Sigmoid colon (tissue), 7 donors: ENCODE measurements around the gene RRAD. TPM values are rescaled to one million over a fixed set of nuclear protein-coding genes. Genes with fewer than 3 reads are reported as not detected.
"Not testable (repeated sequence)": the region's sequence is repeated elsewhere in the genome, so short reads cannot be mapped to it uniquely, and the experiment has no call there.

Experiments used
- DNase-seq: peaks from one replicate; pipeline ENCODE4 v3.0.0-alpha.2; 2019
- H3K27ac ChIP-seq, 4 donors: fragments of 200-600 bp; sonication (generic); one replicate each; pipeline ENCODE4 v1.5.1; 2016 to 2019; ENCODE audit warnings: mild to moderate bottlenecking in 1 of 4
- H3K27me3 ChIP-seq, 3 donors: fragments of 200-600 bp; sonication (generic); one replicate each; pipeline ENCODE4 v1.5.1; 2019; ENCODE audit warnings: mild to moderate bottlenecking in 1 of 3
- H3K36me3 ChIP-seq, 4 donors: fragments of 200-600 bp; sonication (generic); one replicate each; pipeline ENCODE4 v1.5.1; 2016 to 2019
- H3K4me1 ChIP-seq, 4 donors: fragments of 200-600 bp; sonication (generic); one replicate each; pipeline ENCODE4 v1.5.1; 2017 to 2019
- H3K4me3 ChIP-seq, 4 donors: fragments of 200-600 bp; sonication (generic); one replicate each; pipeline ENCODE4 v1.5.1; 2017 to 2019; ENCODE audit warnings: mild to moderate bottlenecking in 2 of 4, moderate library complexity in 1 of 4
- H3K9me3 ChIP-seq, 4 donors: fragments of 200-600 bp in 3 of 4; sonication (generic) in 3 of 4; one replicate each; pipeline versions ENCODE4 v1.5.1 to v1.6.1; 2013 to 2019
- EP300 ChIP-seq, 4 donors: sonication (generic); formaldehyde crosslinking; IDR thresholded peaks; one replicate each; pipeline ENCODE4 v1.6.1; 2017; ENCODE audit warnings: antibody characterized with exemption in 4 of 4
- POLR2A ChIP-seq, 2 donors: fragments of 450-650 bp; IDR thresholded peaks; one replicate each; pipeline ENCODE4 v1.6.1; 2016; ENCODE audit warnings: antibody characterized with exemption in 2 of 2, mild to moderate bottlenecking in 2 of 2, moderate library complexity in 2 of 2
- POLR2AphosphoS5 ChIP-seq, 4 donors: sonication (generic); formaldehyde crosslinking; IDR thresholded peaks; one replicate each; pipeline ENCODE4 v1.6.1; 2017; ENCODE audit warnings: antibody characterized with exemption in 4 of 4
- WGBS, 2 donors: extraction: QIAGEN DNeasy Blood & Tissue Kit; methylation state at CpG; one replicate each; pipeline ENCODE4 v1.1.7; 2013; 5-methylcytosine and 5-hydroxymethylcytosine counted together
- intact Hi-C: fragments of 100-400 bp; cut with DNase I; formaldehyde crosslinking; loops from one replicate; pipeline ENCODE4 v1.15.1; 2023
- polyA plus RNA-seq, 3 donors: library from polyadenylated mRNA; stranded (reverse); fragments of 200-250 nt; gene quantifications; one replicate each; pipeline ENCODE4 v1.2.3, GENCODE V29; 2013
- total RNA-seq, 4 donors: library from RNA; depleted of rRNA; stranded (reverse); fragments of >200 nt; gene quantifications; one replicate each; pipeline ENCODE4 v1.1.0, GENCODE V29; 2016
- TF ChIP-seq, protein P1 (sequence below), 4 experiments: fragments of 450-650 bp in 3 of 4; fragments of 200-600 bp in 1 of 4; IDR thresholded peaks; one replicate each; pipeline ENCODE4 v1.5.1; 2016 to 2019; ENCODE audit warnings: antibody characterized with exemption in 4 of 4, mild to moderate bottlenecking in 3 of 4, moderate library complexity in 2 of 4
- donor health status: healthy with polysubstance abuse.
- donor health status: Bipolar disorder and iron deficiency.
- donor health status: healthy.

The RRAD gene
- total and polyA plus RNA-seq, 7 donors: 1.2 to 31.2 (median 10.9) TPM

DNA sequence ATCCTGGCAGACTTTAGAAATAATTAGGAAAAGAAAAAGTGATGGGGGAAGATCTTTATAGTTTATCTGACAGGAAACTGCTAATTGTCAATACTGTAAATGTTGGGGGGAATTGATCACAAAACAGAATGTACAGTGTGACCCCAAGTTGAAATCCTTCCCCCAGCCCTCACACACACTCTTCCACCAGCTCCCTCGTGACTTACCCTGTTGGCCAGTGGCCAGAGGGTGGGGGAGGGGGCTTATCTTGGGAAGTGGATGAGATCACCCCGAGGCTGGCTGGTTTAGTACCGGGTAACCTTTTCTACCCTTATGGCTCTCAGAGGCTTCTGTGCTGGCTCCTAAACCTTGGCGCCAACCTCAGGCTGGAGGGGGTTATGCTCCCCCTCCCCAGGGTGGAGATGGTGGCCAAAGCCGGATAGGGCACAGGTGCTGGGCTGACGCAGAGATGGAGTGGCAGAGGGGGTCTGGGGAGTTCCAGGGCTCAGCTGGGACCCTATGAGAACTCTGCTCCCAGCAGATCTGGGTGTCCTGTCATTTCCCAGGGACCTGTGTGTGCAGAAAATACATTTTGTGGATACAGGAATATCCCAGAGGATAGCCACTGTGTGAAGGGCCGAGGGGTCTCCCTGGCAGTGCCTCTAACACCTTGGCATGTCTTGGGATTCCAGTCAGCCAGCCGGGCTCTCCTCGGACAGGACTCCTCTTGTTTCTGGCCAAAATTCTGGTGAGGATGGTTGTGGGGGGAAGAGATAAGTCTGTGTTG, 25.2 kb downstream of the RRAD start:
- peaks cover 0 to 81% (median 77%) of the 10 kb centered on the region in 4 donors for H3K4me1 ChIP-seq
- intact Hi-C loops: loop anchor here (10.0 kb wide), 1 partner anchor 255 kb away; the partner anchor contains the start of genes B3GNT9, FBXL8 and TRADD
- 29 to 48% methylated on average over 9 of the region's 9 CpGs for WGBS, 2 donors

GRCh38 chr16:66899310-66899944, 25.9 kb downstream of the RRAD start:
- Histone ChIP-seq H3K4me3 (no peak overlapping the region), H3K9me3 (no peaks in the 10 kb centered on the region), H3K4me1 (peaks cover 0 to 74% (median 70%) of the 10 kb centered on the region in 4 donors), H3K36me3 (no peaks in the 10 kb centered on the region), H3K27me3 (no peaks in the 10 kb centered on the region), H3K27ac (peak overlapping the region; percentile 84 to 96 (median 90))
- intact Hi-C loops: loop anchor here (10.0 kb wide), 1 partner anchor 255 kb away; the partner anchor contains the start of genes B3GNT9, FBXL8 and TRADD
- TF ChIP-seq EP300 (IDR thresholded peaks at IDR 0.05) (peak in 1 of 4 donors; percentile 11), POLR2A (IDR thresholded peaks at IDR 0.05) (no peak), POLR2AphosphoS5 (IDR thresholded peaks at IDR 0.05) (peak in 3 of 4 donors; percentile 49 to 71 (median 64))
- TF ChIP-seq, protein P1, sequence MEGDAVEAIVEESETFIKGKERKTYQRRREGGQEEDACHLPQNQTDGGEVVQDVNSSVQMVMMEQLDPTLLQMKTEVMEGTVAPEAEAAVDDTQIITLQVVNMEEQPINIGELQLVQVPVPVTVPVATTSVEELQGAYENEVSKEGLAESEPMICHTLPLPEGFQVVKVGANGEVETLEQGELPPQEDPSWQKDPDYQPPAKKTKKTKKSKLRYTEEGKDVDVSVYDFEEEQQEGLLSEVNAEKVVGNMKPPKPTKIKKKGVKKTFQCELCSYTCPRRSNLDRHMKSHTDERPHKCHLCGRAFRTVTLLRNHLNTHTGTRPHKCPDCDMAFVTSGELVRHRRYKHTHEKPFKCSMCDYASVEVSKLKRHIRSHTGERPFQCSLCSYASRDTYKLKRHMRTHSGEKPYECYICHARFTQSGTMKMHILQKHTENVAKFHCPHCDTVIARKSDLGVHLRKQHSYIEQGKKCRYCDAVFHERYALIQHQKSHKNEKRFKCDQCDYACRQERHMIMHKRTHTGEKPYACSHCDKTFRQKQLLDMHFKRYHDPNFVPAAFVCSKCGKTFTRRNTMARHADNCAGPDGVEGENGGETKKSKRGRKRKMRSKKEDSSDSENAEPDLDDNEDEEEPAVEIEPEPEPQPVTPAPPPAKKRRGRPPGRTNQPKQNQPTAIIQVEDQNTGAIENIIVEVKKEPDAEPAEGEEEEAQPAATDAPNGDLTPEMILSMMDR (IDR thresholded peaks at IDR 0.05): no peak
- WGBS, 2 donors: 86 to 90% methylated on average over 6 of the region's 6 CpGs
- DNase-seq: no peak

More for the DNA sequence above, 25.2 kb downstream of the RRAD start:
- peak; percentile 93 for DNase-seq
- H3K4me3 ChIP-seq: no peak overlapping the region
- no peaks in the 10 kb centered on the region for H3K27me3 ChIP-seq
- no peaks in the 10 kb centered on the region for H3K9me3 ChIP-seq
- H3K36me3 ChIP-seq: no peaks in the 10 kb centered on the region
- peak overlapping the region; percentile 84 to 96 (median 90) for H3K27ac ChIP-seq
- TF ChIP-seq POLR2A (IDR thresholded peaks at IDR 0.05) (no peak), POLR2AphosphoS5 (IDR thresholded peaks at IDR 0.05) (peak; percentile 3 to 76 (median 63)), EP300 (IDR thresholded peaks at IDR 0.05) (peak in 2 of 4 donors; percentile 6 to 72)
- TF ChIP-seq, protein P1 (IDR thresholded peaks at IDR 0.05): no peak

- intact Hi-C loops: loop anchor here (1.0 to 10.0 kb wide), 2 partner anchors 26 to 256 kb away; partner anchors contain the start of genes B3GNT9, FBXL8, RRAD and TRADD
- 80 to 84% methylated on average over 2 of the region's 2 CpGs for WGBS, 2 donors
Observed at GRCh38 chr16:66898933-66899309, 26.4 kb downstream of the RRAD start.

GRCh38 chr16:66898207-66898606, 27.1 kb downstream of the RRAD start:
- Histone ChIP-seq H3K36me3 (no peaks in the 10 kb centered on the region), H3K4me1 (peaks cover 0 to 62% (median 57%) of the 10 kb centered on the region in 4 donors), H3K9me3 (no peaks in the 10 kb centered on the region), H3K27ac (peak overlapping the region; percentile 84 to 96 (median 90)), H3K4me3 (no peak overlapping the region), H3K27me3 (no peaks in the 10 kb centered on the region)
- intact Hi-C loops: loop anchor here (1.0 to 10.0 kb wide), 2 partner anchors 27 to 257 kb away; partner anchors contain the start of genes B3GNT9, FBXL8, RRAD and TRADD
- 81 to 82% methylated on average over 3 of the region's 3 CpGs for WGBS, 2 donors
- no peak for DNase-seq
- TF ChIP-seq, protein P1 (IDR thresholded peaks at IDR 0.05): no peak
- TF ChIP-seq POLR2AphosphoS5 (IDR thresholded peaks at IDR 0.05) (no peak), EP300 (IDR thresholded peaks at IDR 0.05) (no peak), POLR2A (IDR thresholded peaks at IDR 0.05) (no peak)

More at GRCh38 chr16:66898933-66899309, 26.4 kb downstream of the RRAD start:
- H3K36me3 ChIP-seq: no peaks in the 10 kb centered on the region
- TF ChIP-seq POLR2A (IDR thresholded peaks at IDR 0.05) (no peak), EP300 (IDR thresholded peaks at IDR 0.05) (no peak), POLR2AphosphoS5 (IDR thresholded peaks at IDR 0.05) (no peak)
- TF ChIP-seq, protein P1 (IDR thresholded peaks at IDR 0.05): no peak
- H3K4me3 ChIP-seq: no peak overlapping the region
- H3K4me1 ChIP-seq: peaks cover 0 to 69% (median 65%) of the 10 kb centered on the region in 4 donors
- H3K9me3 ChIP-seq: no peaks in the 10 kb centered on the region
- no peaks in the 10 kb centered on the region for H3K27me3 ChIP-seq
- no peak for DNase-seq
- peak overlapping the region; percentile 84 to 96 (median 90) for H3K27ac ChIP-seq

DNA sequence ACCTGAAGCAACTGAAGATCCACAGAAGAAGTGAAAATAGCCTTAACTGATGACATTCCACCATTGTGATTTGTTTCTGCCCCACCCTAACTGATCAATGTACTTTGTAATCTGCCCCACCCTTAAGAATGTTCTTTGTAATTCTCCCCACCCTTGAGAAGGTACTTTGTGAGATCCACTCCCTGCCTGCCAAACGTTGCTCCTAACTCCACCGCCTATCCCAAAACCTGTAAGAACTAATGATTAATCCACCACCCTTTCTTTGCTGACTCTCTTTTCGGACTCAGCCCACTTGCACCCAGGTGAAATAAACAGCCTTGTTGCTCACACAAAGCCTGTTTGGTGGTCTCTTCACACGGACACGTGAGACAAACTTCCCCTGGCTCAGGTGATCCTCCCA, 28.7 kb downstream of the RRAD start:
- H3K4me1 ChIP-seq: peaks cover 0 to 47% (median 43%) of the 10 kb centered on the region in 4 donors
- H3K27ac ChIP-seq, H3K4me3 ChIP-seq, H3K36me3 ChIP-seq, DNase-seq, H3K27me3 ChIP-seq, H3K9me3 ChIP-seq: not testable (repeated sequence)
- intact Hi-C loops: loop anchor here (10.0 kb wide), 1 partner anchor 258 kb away; the partner anchor contains the start of genes B3GNT9, FBXL8 and TRADD
- WGBS, 2 donors: 25 to 71% methylated on average over 5 of the region's 5 CpGs
